HG02973 (cell line): ENCODE data around the gene RYK.

Experiments used
- ATAC-seq: cut with Tn5 transposase; IDR thresholded peaks from one replicate; pipeline ENCODE4 v1.9.1; 2021; ENCODE audit warnings: moderate library complexity; ENCODE audit not compliant: unreplicated experiment

RYK gene

GRCh38 chr3:134258761-134259347 is 8.2 kb upstream of the RYK start:
- no peak for ATAC-seq

GRCh38 chr3:134255404-134255803 is 4.7 kb upstream of the RYK start:
- ATAC-seq = no peak

- no peak for ATAC-seq
These were observed 3.0 kb upstream of the RYK start for GRCh38 chr3:134253475-134254226.

GRCh38 chr3:134252766-134253165 is 2.1 kb upstream of the RYK start:
- ATAC-seq = no peak

- ATAC-seq = no peak
These were observed 1.2 kb upstream of the RYK start for GRCh38 chr3:134251731-134252391.

- ATAC-seq = peak; percentile 28
These were observed 533 bp downstream of the RYK start for GRCh38 chr3:134249935-134250716.

GRCh38 chr3:134249296-134249841 is 1.3 kb downstream of the RYK start:
- no peak for ATAC-seq

- no peak for ATAC-seq
These were observed 5.7 kb downstream of the RYK start for GRCh38 chr3:134244921-134245320.

- no peak for ATAC-seq
These were observed 7.7 kb downstream of the RYK start for GRCh38 chr3:134242649-134243617.

- peak; percentile 59 for ATAC-seq
These were observed 11.1 kb downstream of the RYK start for GRCh38 chr3:134239538-134239937.

GRCh38 chr3:134237454-134238145 is 13.1 kb downstream of the RYK start:
- ATAC-seq = no peak

- ATAC-seq = peak; percentile 47
These were observed 14.0 kb downstream of the RYK start for GRCh38 chr3:134236505-134237170.

GRCh38 chr3:134235577-134236076 is 15.0 kb downstream of the RYK start:
- ATAC-seq = no peak

- ATAC-seq = no peak
These were observed 17.7 kb downstream of the RYK start for GRCh38 chr3:134232951-134233350.

GRCh38 chr3:134232151-134232550 is 18.5 kb downstream of the RYK start:
- no peak for ATAC-seq

- no peak for ATAC-seq
These were observed 19.5 kb downstream of the RYK start for GRCh38 chr3:134231131-134231530.

- no peak for ATAC-seq
These were observed 21.6 kb downstream of the RYK start for GRCh38 chr3:134229038-134229437.

- ATAC-seq = no peak
These were observed 22.2 kb downstream of the RYK start for GRCh38 chr3:134228479-134228878.

- no peak for ATAC-seq
These were observed 22.6 kb downstream of the RYK start for GRCh38 chr3:134228035-134228434.
